ENCODE data around the gene ZSCAN4. TPM values are rescaled to one million over a fixed set of nuclear protein-coding genes. Genes with fewer than 3 reads are reported as not detected.

The ZSCAN4 gene
- polyA plus RNA-seq, 1 of the 3 experiments (the other 2 are of a cell fraction) = not detected

- TF ChIP-seq MXI1 (IDR thresholded peaks at IDR 0.05; ENCODE audit: low read depth, low read length) (no peak; the same call in 1 of the 2 replicates), GABPA (IDR thresholded peaks at IDR 0.05; ENCODE audit: low read depth) (peak; percentile 90), RCOR1 (IDR thresholded peaks at IDR 0.05; ENCODE audit: low read length) (no peak; the same call in 1 of the 2 replicates), TCF12 (IDR thresholded peaks at IDR 0.05) (0 out of 2 replicates have a peak, but pooled peaks have one; percentile 28), POLR2AphosphoS5 (IDR thresholded peaks at IDR 0.05; ENCODE audit: low read depth, low read length) (peak; percentile 76; the same call in 1 of the 2 replicates)
- TF ChIP-seq, protein P1, sequence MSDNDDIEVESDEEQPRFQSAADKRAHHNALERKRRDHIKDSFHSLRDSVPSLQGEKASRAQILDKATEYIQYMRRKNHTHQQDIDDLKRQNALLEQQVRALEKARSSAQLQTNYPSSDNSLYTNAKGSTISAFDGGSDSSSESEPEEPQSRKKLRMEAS (IDR thresholded peaks at IDR 0.05; ENCODE audit: low read depth) = 0 out of 2 replicates have a peak, but pooled peaks have one; percentile 9
Observed at GRCh38 chr19:57632987-57633831, 35.5 kb upstream of the ZSCAN4 start, which contains the start of gene ZNF211 (continued).

DNA sequence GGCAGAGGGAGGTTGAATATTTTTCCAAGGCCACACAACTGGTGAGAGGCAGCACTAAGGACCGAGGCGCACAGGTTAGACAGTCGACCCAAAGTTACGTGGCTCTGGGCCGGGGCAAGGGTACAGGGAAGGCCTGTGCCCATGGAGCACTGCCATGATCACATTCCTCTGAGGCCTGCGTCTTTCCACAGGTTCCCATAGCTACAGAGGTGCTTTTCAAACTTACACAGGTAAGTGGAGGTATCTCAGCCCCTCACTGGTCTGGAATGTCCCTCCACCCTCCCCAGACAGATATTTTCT, 35.0 kb upstream of the ZSCAN4 start:
- Histone ChIP-seq H3K9ac (peak overlapping the region; percentile 77), H3F3A (replicated peaks; ENCODE audit: insufficient read depth) (peaks cover 4% of the 10 kb centered on the region), H3K4me3 (ENCODE audit: low read depth in 2 of 2, low read length in 1 of 2) (peak overlapping the region; percentile 85 to 86), H4K20me1 (ENCODE audit: insufficient read depth) (no peaks in the 10 kb centered on the region), H2AFZ (ENCODE audit: low read depth) (peak overlapping the region; percentile 89; the same call in 1 of the 2 replicates), H3K9me3 (peaks cover 24% of the 10 kb centered on the region), H3K36me3 (replicated peaks in 1 of 2; ENCODE audit: control insufficient read depth in 1 of 2, insufficient read depth in 2 of 2, low read length in 1 of 2) (peaks cover 32 to 46% of the 10 kb centered on the region in 2 experiments), H3K27ac (ENCODE audit: low read depth in 2 of 2, low read length in 1 of 2) (no peak overlapping the region; a peak in 1 of 4 replicates), H3K79me2 (ENCODE audit: insufficient read depth) (peaks cover 16% of the 10 kb centered on the region), H3K4me2 (peak overlapping the region; percentile 90), H3K27me3 (ENCODE audit: insufficient read depth) (no peaks in the 10 kb centered on the region), H3K4me1 (ENCODE audit: control insufficient read depth in 1 of 2, insufficient read depth in 2 of 2, low read depth in 1 of 2, low read length in 1 of 2) (peaks cover 0 to 13% of the 10 kb centered on the region in 2 experiments; a peak in 1 of 4 replicates), H3K9me2 (no peaks in the 10 kb centered on the region)
- POLR2A ChIA-PET = interaction anchor here (1.1 kb wide), 1 partner anchor 20 kb away, joined by 6 read pairs; the partner anchor contains the start of gene ZNF134
- DNase-seq = no peak
- CTCF ChIA-PET = no interaction called here
- WGBS (ENCODE audit: low lambda C conversion rate) = 80% methylated on average over 6 of the region's 6 CpGs
- TF ChIP-seq, protein P2, sequence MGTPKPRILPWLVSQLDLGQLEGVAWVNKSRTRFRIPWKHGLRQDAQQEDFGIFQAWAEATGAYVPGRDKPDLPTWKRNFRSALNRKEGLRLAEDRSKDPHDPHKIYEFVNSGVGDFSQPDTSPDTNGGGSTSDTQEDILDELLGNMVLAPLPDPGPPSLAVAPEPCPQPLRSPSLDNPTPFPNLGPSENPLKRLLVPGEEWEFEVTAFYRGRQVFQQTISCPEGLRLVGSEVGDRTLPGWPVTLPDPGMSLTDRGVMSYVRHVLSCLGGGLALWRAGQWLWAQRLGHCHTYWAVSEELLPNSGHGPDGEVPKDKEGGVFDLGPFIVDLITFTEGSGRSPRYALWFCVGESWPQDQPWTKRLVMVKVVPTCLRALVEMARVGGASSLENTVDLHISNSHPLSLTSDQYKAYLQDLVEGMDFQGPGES (IDR thresholded peaks at IDR 0.05; ENCODE audit: low read depth, low read length) = no peak
- TF ChIP-seq USF1 (IDR thresholded peaks at IDR 0.05; ENCODE audit: borderline replicate concordance, low read depth) (no peak), RCOR1 (IDR thresholded peaks at IDR 0.05; ENCODE audit: low read length) (no peak), JUND (IDR thresholded peaks at IDR 0.05) (no peak), TAF1 (IDR thresholded peaks at IDR 0.05; ENCODE audit: borderline replicate concordance, low read depth, low read length) (no peak), FOXM1 (IDR thresholded peaks at IDR 0.05; ENCODE audit: low read depth) (no peak), SIN3A (IDR thresholded peaks at IDR 0.05; ENCODE audit: borderline replicate concordance, low read depth, low read length) (no peak), EP300 (IDR thresholded peaks at IDR 0.05; ENCODE audit: borderline replicate concordance in 1 of 2, low read depth in 1 of 2, low read length in 1 of 2) (no peak), RAD21 (IDR thresholded peaks at IDR 0.05; ENCODE audit: low read length) (no peak), EZH2phosphoT487 (IDR thresholded peaks at IDR 0.05; ENCODE audit: borderline replicate concordance, low read depth) (no peak), YY1 (IDR thresholded peaks at IDR 0.05; ENCODE audit: low read depth) (no peak), MEF2A (IDR thresholded peaks at IDR 0.05; ENCODE audit: borderline replicate concordance, low read depth) (no peak), ZBTB33 (IDR thresholded peaks at IDR 0.05; ENCODE audit: borderline replicate concordance, low read depth) (no peak), NRF1 (IDR thresholded peaks at IDR 0.05; ENCODE audit: low read depth, low read length) (no peak), FOSL2 (IDR thresholded peaks at IDR 0.05; ENCODE audit: borderline replicate concordance, low read depth) (no peak)
- TF ChIP-seq, protein P3, sequence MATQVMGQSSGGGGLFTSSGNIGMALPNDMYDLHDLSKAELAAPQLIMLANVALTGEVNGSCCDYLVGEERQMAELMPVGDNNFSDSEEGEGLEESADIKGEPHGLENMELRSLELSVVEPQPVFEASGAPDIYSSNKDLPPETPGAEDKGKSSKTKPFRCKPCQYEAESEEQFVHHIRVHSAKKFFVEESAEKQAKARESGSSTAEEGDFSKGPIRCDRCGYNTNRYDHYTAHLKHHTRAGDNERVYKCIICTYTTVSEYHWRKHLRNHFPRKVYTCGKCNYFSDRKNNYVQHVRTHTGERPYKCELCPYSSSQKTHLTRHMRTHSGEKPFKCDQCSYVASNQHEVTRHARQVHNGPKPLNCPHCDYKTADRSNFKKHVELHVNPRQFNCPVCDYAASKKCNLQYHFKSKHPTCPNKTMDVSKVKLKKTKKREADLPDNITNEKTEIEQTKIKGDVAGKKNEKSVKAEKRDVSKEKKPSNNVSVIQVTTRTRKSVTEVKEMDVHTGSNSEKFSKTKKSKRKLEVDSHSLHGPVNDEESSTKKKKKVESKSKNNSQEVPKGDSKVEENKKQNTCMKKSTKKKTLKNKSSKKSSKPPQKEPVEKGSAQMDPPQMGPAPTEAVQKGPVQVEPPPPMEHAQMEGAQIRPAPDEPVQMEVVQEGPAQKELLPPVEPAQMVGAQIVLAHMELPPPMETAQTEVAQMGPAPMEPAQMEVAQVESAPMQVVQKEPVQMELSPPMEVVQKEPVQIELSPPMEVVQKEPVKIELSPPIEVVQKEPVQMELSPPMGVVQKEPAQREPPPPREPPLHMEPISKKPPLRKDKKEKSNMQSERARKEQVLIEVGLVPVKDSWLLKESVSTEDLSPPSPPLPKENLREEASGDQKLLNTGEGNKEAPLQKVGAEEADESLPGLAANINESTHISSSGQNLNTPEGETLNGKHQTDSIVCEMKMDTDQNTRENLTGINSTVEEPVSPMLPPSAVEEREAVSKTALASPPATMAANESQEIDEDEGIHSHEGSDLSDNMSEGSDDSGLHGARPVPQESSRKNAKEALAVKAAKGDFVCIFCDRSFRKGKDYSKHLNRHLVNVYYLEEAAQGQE (IDR thresholded peaks at IDR 0.05; ENCODE audit: low read depth, low read length) = no peak
- TF ChIP-seq, protein P4, sequence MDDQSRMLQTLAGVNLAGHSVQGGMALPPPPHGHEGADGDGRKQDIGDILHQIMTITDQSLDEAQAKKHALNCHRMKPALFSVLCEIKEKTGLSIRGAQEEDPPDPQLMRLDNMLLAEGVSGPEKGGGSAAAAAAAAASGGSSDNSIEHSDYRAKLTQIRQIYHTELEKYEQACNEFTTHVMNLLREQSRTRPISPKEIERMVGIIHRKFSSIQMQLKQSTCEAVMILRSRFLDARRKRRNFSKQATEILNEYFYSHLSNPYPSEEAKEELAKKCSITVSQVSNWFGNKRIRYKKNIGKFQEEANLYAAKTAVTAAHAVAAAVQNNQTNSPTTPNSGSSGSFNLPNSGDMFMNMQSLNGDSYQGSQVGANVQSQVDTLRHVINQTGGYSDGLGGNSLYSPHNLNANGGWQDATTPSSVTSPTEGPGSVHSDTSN (IDR thresholded peaks at IDR 0.05) = no peak

All from SK-N-SH (cell line).